Hepatocyte (in vitro differentiated cells): Measurements from ENCODE around the gene DPF3. TPM values are rescaled to one million over a fixed set of nuclear protein-coding genes. Genes with fewer than 3 reads are reported as not detected.

ENCODE experiments used
- DNase-seq: peaks from one replicate; pipeline ENCODE4 v3.0.0-alpha.2; 2016; ENCODE audit warnings: low spot score
- H2AFZ ChIP-seq: fragments of 200-600 bp; sonication (generic); 2 replicates; pipeline ENCODE4 v1.6.0; 2016; ENCODE audit warnings: antibody characterized with exemption, mild to moderate bottlenecking
- H3K27ac ChIP-seq: fragments of 200-600 bp; sonication (generic); 2 replicates; pipeline ENCODE4 v1.5.1; 2016; ENCODE audit warnings: mild to moderate bottlenecking
- H3K27me3 ChIP-seq: fragments of 200-600 bp; sonication (generic); 2 replicates; pipeline ENCODE4 v1.6.1; 2016
- H3K36me3 ChIP-seq: fragments of 200-600 bp; sonication (generic); replicated peaks from 2 replicates; pipeline ENCODE4 v1.5.1; 2016; ENCODE audit warnings: low read depth; ENCODE audit not compliant: insufficient read depth
- H3K4me1 ChIP-seq: fragments of 200-600 bp; sonication (generic); 2 replicates; pipeline ENCODE4 v1.5.1; 2016; ENCODE audit warnings: mild to moderate bottlenecking, moderate library complexity; ENCODE audit not compliant: insufficient read depth
- H3K4me2 ChIP-seq: fragments of 200-600 bp; sonication (generic); 2 replicates; pipeline ENCODE4 v1.6.0; 2016
- H3K4me3 ChIP-seq: fragments of 200-600 bp; sonication (generic); 2 replicates; pipeline ENCODE4 v1.5.1; 2016; ENCODE audit warnings: mild to moderate bottlenecking
- H3K79me2 ChIP-seq: fragments of 200-600 bp; sonication (generic); 2 replicates; pipeline ENCODE4 v1.6.0; 2017; ENCODE audit warnings: mild to moderate bottlenecking
- H3K9me2 ChIP-seq: fragments of 200-600 bp; sonication (generic); replicated peaks from 2 replicates; pipeline ENCODE4 v1.6.0; 2017; ENCODE audit warnings: mild to moderate bottlenecking; ENCODE audit not compliant: insufficient read depth
- H3K9me3 ChIP-seq: fragments of 200-600 bp; sonication (generic); 2 replicates; pipeline ENCODE4 v1.5.1; 2016; ENCODE audit warnings: low read depth, mild to moderate bottlenecking
- H4K20me1 ChIP-seq: fragments of 200-600 bp; sonication (generic); 2 replicates; pipeline ENCODE4 v1.6.0; 2016; ENCODE audit warnings: mild to moderate bottlenecking; ENCODE audit not compliant: insufficient read depth, poor library complexity, severe bottlenecking
- EZH2 ChIP-seq: fragments of 200-600 bp; sonication (generic); IDR thresholded peaks from 2 replicates; pipeline ENCODE4 v1.6.1; 2016; ENCODE audit warnings: antibody characterized with exemption, mild to moderate bottlenecking, borderline replicate concordance
- EZH2phosphoT487 ChIP-seq: fragments of 200-600 bp; sonication (generic); IDR thresholded peaks from one replicate; pipeline ENCODE4 v1.6.1; 2018; ENCODE audit warnings: antibody characterized with exemption, mild to moderate bottlenecking, low read depth, moderate library complexity; ENCODE audit not compliant: unreplicated experiment, severe bottlenecking
- WGBS: methylation state at CpG from one replicate; pipeline ENCODE4 v1.1.6; 2016; ENCODE audit warnings: low lambda C conversion rate; ENCODE audit errors: missing lambda C conversion rate; 5-methylcytosine and 5-hydroxymethylcytosine counted together
- polyA plus RNA-seq: library from polyadenylated mRNA; unstranded; fragments of >200 nt; fragmentation: Nextera tagmentation; extraction: Ambion mirVana; gene quantifications from 2 replicates; pipeline ENCODE4 v1.2.1, GENCODE V29; 2016
- total RNA-seq: library from RNA; depleted of rRNA; stranded (reverse); fragments of >200 nt; gene quantifications from 2 replicates; pipeline ENCODE4 v1.2.3, GENCODE V29; 2014
- TF ChIP-seq, protein P1 (sequence below): fragments of 200-600 bp; sonication (generic); IDR thresholded peaks from 2 replicates; pipeline ENCODE4 v1.5.1; 2016; ENCODE audit warnings: antibody characterized with exemption, mild to moderate bottlenecking; ENCODE audit not compliant: poor library complexity

Gene DPF3
- total and polyA plus RNA-seq, 2 experiments from 2014 or later = 0.21 to 0.47 TPM

- TF ChIP-seq, protein P1, sequence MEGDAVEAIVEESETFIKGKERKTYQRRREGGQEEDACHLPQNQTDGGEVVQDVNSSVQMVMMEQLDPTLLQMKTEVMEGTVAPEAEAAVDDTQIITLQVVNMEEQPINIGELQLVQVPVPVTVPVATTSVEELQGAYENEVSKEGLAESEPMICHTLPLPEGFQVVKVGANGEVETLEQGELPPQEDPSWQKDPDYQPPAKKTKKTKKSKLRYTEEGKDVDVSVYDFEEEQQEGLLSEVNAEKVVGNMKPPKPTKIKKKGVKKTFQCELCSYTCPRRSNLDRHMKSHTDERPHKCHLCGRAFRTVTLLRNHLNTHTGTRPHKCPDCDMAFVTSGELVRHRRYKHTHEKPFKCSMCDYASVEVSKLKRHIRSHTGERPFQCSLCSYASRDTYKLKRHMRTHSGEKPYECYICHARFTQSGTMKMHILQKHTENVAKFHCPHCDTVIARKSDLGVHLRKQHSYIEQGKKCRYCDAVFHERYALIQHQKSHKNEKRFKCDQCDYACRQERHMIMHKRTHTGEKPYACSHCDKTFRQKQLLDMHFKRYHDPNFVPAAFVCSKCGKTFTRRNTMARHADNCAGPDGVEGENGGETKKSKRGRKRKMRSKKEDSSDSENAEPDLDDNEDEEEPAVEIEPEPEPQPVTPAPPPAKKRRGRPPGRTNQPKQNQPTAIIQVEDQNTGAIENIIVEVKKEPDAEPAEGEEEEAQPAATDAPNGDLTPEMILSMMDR = no peak
- TF ChIP-seq EZH2 = no peak
- no peak for TF ChIP-seq EZH2phosphoT487
- H3K4me1 ChIP-seq = no peaks in the 10 kb centered on the region
- DNase-seq = no peak
- H3K9me2 ChIP-seq = no peaks in the 10 kb centered on the region
- no peak overlapping the region for H3K4me2 ChIP-seq
- no peak overlapping the region for H2AFZ ChIP-seq
- H3K36me3 ChIP-seq = no peaks in the 10 kb centered on the region
- no peaks in the 10 kb centered on the region for H3K9me3 ChIP-seq
- H3K79me2 ChIP-seq = no peaks in the 10 kb centered on the region
- H4K20me1 ChIP-seq = no peaks in the 10 kb centered on the region
- H3K4me3 ChIP-seq = no peak overlapping the region
- H3K27me3 ChIP-seq = no peaks in the 10 kb centered on the region
- 69% methylated on average over 4 of the region's 4 CpGs for WGBS
- H3K27ac ChIP-seq = no peak overlapping the region
Measured at GRCh38 chr14:72845683-72846082, 48.2 kb downstream of the DPF3 start.

GRCh38 chr14:72845196-72845595, 48.7 kb downstream of the DPF3 start:
- no peaks in the 10 kb centered on the region for H3K79me2 ChIP-seq
- H3K27me3 ChIP-seq = no peaks in the 10 kb centered on the region
- no peak overlapping the region for H3K4me3 ChIP-seq
- no peaks in the 10 kb centered on the region for H3K9me2 ChIP-seq
- H4K20me1 ChIP-seq = no peaks in the 10 kb centered on the region
- WGBS = 97% methylated on average over 4 of the region's 4 CpGs
- no peaks in the 10 kb centered on the region for H3K9me3 ChIP-seq
- DNase-seq = no peak
- no peak overlapping the region for H3K4me2 ChIP-seq
- H3K27ac ChIP-seq = no peak overlapping the region
- H3K36me3 ChIP-seq = no peaks in the 10 kb centered on the region
- H2AFZ ChIP-seq = no peak overlapping the region
- TF ChIP-seq EZH2 (no peak), EZH2phosphoT487 (no peak)
- TF ChIP-seq, protein P1 = no peak
- H3K4me1 ChIP-seq = no peaks in the 10 kb centered on the region

DNA sequence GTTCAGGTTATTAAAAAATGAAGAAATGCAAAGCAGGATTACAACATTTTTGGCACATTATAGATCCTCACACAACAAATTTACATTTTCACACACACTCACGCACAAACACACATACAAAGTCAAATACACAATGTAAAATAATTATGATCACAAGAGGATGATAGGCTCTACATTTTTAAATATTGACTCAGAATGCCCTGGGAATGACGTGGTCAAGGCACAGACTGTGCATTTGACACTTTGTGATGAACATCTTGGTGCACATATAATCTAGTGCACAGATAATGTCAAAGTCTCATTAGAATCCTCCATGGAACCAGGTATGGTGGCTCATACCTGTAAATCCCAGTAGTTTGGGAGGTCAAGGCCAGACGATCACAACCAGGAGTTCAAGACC, 49.4 kb downstream of the DPF3 start:
- no peak overlapping the region for H3K4me2 ChIP-seq
- H3K36me3 ChIP-seq = no peaks in the 10 kb centered on the region
- H3K79me2 ChIP-seq = no peaks in the 10 kb centered on the region
- no peaks in the 10 kb centered on the region for H3K9me2 ChIP-seq
- DNase-seq = no peak
- no peaks in the 10 kb centered on the region for H3K27me3 ChIP-seq
- H4K20me1 ChIP-seq = no peaks in the 10 kb centered on the region
- no peak overlapping the region for H2AFZ ChIP-seq
- H3K4me3 ChIP-seq = no peak overlapping the region
- 89% methylated on average over 3 of the region's 3 CpGs for WGBS
- no peak overlapping the region for H3K27ac ChIP-seq
- TF ChIP-seq, protein P1 = no peak
- TF ChIP-seq EZH2 (no peak), EZH2phosphoT487 (no peak)
- H3K4me1 ChIP-seq = no peaks in the 10 kb centered on the region
- H3K9me3 ChIP-seq = no peaks in the 10 kb centered on the region
